Prostate gland (tissue), 2 donors: ENCODE data around the gene IREB2. TPM values are rescaled to one million over a fixed set of nuclear protein-coding genes. Genes with fewer than 3 reads are reported as not detected.

ENCODE experiments used
- DNase-seq: peaks from one replicate; pipeline ENCODE4 v3.0.0-alpha.2; 2019; ENCODE audit warnings: low spot score
- H3K27ac ChIP-seq, 2 donors: fragments of 200-600 bp; sonication (generic); 2 replicates each; pipeline ENCODE4 v1.5.1; 2017 to 2019
- H3K27me3 ChIP-seq: fragments of 200-600 bp; sonication (generic); replicated peaks from 2 replicates; pipeline ENCODE4 v1.5.1; 2019; ENCODE audit not compliant: insufficient read depth
- H3K36me3 ChIP-seq, 2 donors: fragments of 200-600 bp; sonication (generic); 1 replicate in 1 of 2; 2 replicates in 1 of 2; pipeline versions ENCODE4 v1.5.1 to v1.8.1; 2017 to 2019
- H3K4me1 ChIP-seq: fragments of 200-600 bp; sonication (generic); replicated peaks from 2 replicates; pipeline ENCODE4 v1.5.1; 2019
- H3K4me3 ChIP-seq, 2 donors: fragments of 200-600 bp; sonication (generic); 2 replicates each; pipeline ENCODE4 v1.5.1; 2017 to 2019
- H3K9me3 ChIP-seq: fragments of 200-600 bp; sonication (generic); 2 replicates; pipeline ENCODE4 v1.5.1; 2017
- CTCF ChIP-seq, 4 experiments: fragments of 200-600 bp in 2 of 4; fragments of 450-650 bp in 2 of 4; sonication (generic) in 2 of 4; IDR thresholded peaks; 1 replicate in 3 of 4; 2 replicates in 1 of 4; pipeline ENCODE4 v1.5.1; 2016 to 2019; ENCODE audit warnings: antibody characterized with exemption in 4 of 4, mild to moderate bottlenecking in 2 of 4, moderate library complexity in 2 of 4
- POLR2A ChIP-seq: fragments of 450-650 bp; IDR thresholded peaks from one replicate; pipeline ENCODE4 v1.6.1; 2016; ENCODE audit warnings: antibody characterized with exemption, mild to moderate bottlenecking
- POLR2AphosphoS5 ChIP-seq: sonication (generic); formaldehyde crosslinking; IDR thresholded peaks from one replicate; pipeline ENCODE4 v1.6.1; 2017; ENCODE audit warnings: antibody characterized with exemption
- WGBS: methylation state at CpG from one replicate; pipeline ENCODE4 v1.1.5; 2018; 5-methylcytosine and 5-hydroxymethylcytosine counted together
- intact Hi-C: fragments of 100-400 bp; cut with DNase I; formaldehyde crosslinking; loops from one replicate; pipeline ENCODE4 v1.14.2; 2022
- total RNA-seq, 2 donors: library from RNA; depleted of rRNA; stranded (reverse); fragments of >200 nt; gene quantifications; one replicate each; pipeline ENCODE4 v1.1.0, GENCODE V29; 2016

IREB2 gene
- total RNA-seq, 2 donors from 2014 or later: 30.5 to 39.0 TPM

GRCh38 chr15:78437107-78437761, 782 bp upstream of the IREB2 start:
- WGBS: 14% methylated on average over 11 of the region's 11 CpGs
- no peak for DNase-seq
- H3K27me3 ChIP-seq: no peaks in the 10 kb centered on the region
- no peaks in the 10 kb centered on the region for H3K36me3 ChIP-seq
- TF ChIP-seq CTCF (IDR thresholded peaks at IDR 0.05): no peak
- TF ChIP-seq POLR2A: no peak
- no peak for TF ChIP-seq POLR2AphosphoS5
- peak overlapping the region; percentile 91 to 96 for H3K4me3 ChIP-seq
- H3K9me3 ChIP-seq: no peaks in the 10 kb centered on the region
- H3K4me1 ChIP-seq: peaks cover under 1% of the 10 kb centered on the region
- intact Hi-C loops: no loop called here
- H3K27ac ChIP-seq: peak overlapping the region; percentile 67 to 95

- no peaks in the 10 kb centered on the region for H3K9me3 ChIP-seq
- H3K27me3 ChIP-seq: no peaks in the 10 kb centered on the region
- DNase-seq: peak; percentile 21
- peaks cover 4% of the 10 kb centered on the region for H3K4me1 ChIP-seq
- no peak for TF ChIP-seq POLR2A
- TF ChIP-seq POLR2AphosphoS5: no peak
- TF ChIP-seq CTCF (IDR thresholded peaks at IDR 0.05): no peak
- no peaks in the 10 kb centered on the region for H3K36me3 ChIP-seq
- peak overlapping the region; percentile 91 to 96 for H3K4me3 ChIP-seq
- under 1% methylated on average over 23 of the region's 23 CpGs for WGBS
- peak overlapping the region; percentile 92 to 95 for H3K27ac ChIP-seq
- intact Hi-C loops: no loop called here
Observed at GRCh38 chr15:78438619-78439285, 736 bp downstream of the IREB2 start.

- no peaks in the 10 kb centered on the region for H3K27me3 ChIP-seq
- no peak for TF ChIP-seq CTCF (IDR thresholded peaks at IDR 0.05)
- no peak for TF ChIP-seq POLR2A
- TF ChIP-seq POLR2AphosphoS5: no peak
- no peak overlapping the region for H3K27ac ChIP-seq
- 74% methylated on average over 3 of the region's 3 CpGs for whole genome bisulfite sequencing
- peaks cover 4% of the 10 kb centered on the region for H3K4me1 ChIP-seq
- no peaks in the 10 kb centered on the region for H3K36me3 ChIP-seq
- DNase-seq: no peak
- intact Hi-C loops: loop anchor here (10.0 kb wide), 1 partner anchor 54 kb away; no protein-coding TSS in a partner anchor
- no peaks in the 10 kb centered on the region for H3K9me3 ChIP-seq
- no peak overlapping the region for H3K4me3 ChIP-seq
Observed at GRCh38 chr15:78440375-78441373, 2.7 kb downstream of the IREB2 start.

GRCh38 chr15:78444255-78444654, 6.2 kb downstream of the IREB2 start:
- Histone ChIP-seq H3K27me3 (no peaks in the 10 kb centered on the region), H3K4me1 (peaks cover 7% of the 10 kb centered on the region), H3K9me3 (no peaks in the 10 kb centered on the region), H3K4me3 (no peak overlapping the region), H3K27ac (no peak overlapping the region), H3K36me3 (no peaks in the 10 kb centered on the region)
- 59% methylated on average over 1 of the region's 1 CpG for WGBS
- TF ChIP-seq CTCF (IDR thresholded peaks at IDR 0.05) (no peak), POLR2AphosphoS5 (no peak), POLR2A (no peak)
- intact Hi-C loops: loop anchor here (10.0 kb wide), 1 partner anchor 51 kb away; no protein-coding TSS in a partner anchor
- DNase-seq: no peak
